DND-41 (cell line): ENCODE results near the gene TM9SF3.

ENCODE experiments used
- ATAC-seq: fragments of 200-7000 bp; cut with Tn5 transposase; 3 replicates; pipeline ENCODE4 v1.9.1; 2021; ENCODE audit warnings: low read depth; ENCODE audit not compliant: insufficient read depth
- DNase-seq: peaks from one replicate; pipeline ENCODE4 v3.0.0-alpha.2; 2020
- H2AFZ ChIP-seq: 2 replicates; pipeline ENCODE4 v1.6.0; 2012; ENCODE audit warnings: low read depth, low read length
- H3K27ac ChIP-seq: 2 replicates; pipeline ENCODE4 v1.5.1; 2012; ENCODE audit warnings: low read length, inconsistent platforms
- H3K27me3 ChIP-seq: fragments of 200-600 bp; sonication (generic); 2 replicates; pipeline ENCODE4 v1.6.0; 2012; ENCODE audit warnings: low read length, mild to moderate bottlenecking, inconsistent platforms; ENCODE audit not compliant: insufficient read depth, poor library complexity
- H3K36me3 ChIP-seq: 2 replicates; pipeline ENCODE4 v1.5.1; 2012; ENCODE audit warnings: low read length, inconsistent platforms; ENCODE audit not compliant: insufficient read depth
- H3K4me1 ChIP-seq: 2 replicates; pipeline ENCODE4 v1.5.1; 2012; ENCODE audit warnings: mild to moderate bottlenecking, low read length; ENCODE audit not compliant: insufficient read depth
- H3K4me2 ChIP-seq: 2 replicates; pipeline ENCODE4 v1.6.0; 2012; ENCODE audit warnings: mild to moderate bottlenecking, moderate library complexity, low read length, inconsistent platforms; ENCODE audit not compliant: insufficient read depth
- H3K4me3 ChIP-seq, 2 experiments: fragments of 200-600 bp in 1 of 2; shearing (Covaris generic) in 1 of 2; 2 replicates each; pipeline ENCODE4 v1.5.1; 2012 to 2016; ENCODE audit warnings: inconsistent platforms in 2 of 2, low read length in 2 of 2, mild to moderate bottlenecking in 2 of 2, low read depth in 1 of 2, moderate library complexity in 1 of 2
- H3K79me2 ChIP-seq: 2 replicates; pipeline ENCODE4 v1.6.0; 2012; ENCODE audit warnings: low read length, inconsistent platforms; ENCODE audit not compliant: insufficient read depth
- H3K9ac ChIP-seq: 2 replicates; pipeline ENCODE4 v1.6.0; 2012; ENCODE audit warnings: low read depth, mild to moderate bottlenecking, inconsistent platforms, low read length, moderate library complexity
- H3K9me3 ChIP-seq: 2 replicates; pipeline ENCODE4 v1.5.1; 2012; ENCODE audit warnings: low read length, moderate library complexity, mild to moderate bottlenecking, inconsistent platforms; ENCODE audit not compliant: insufficient read depth, severe bottlenecking
- H4K20me1 ChIP-seq: 2 replicates; pipeline ENCODE4 v1.6.0; 2012; ENCODE audit warnings: low read length; ENCODE audit not compliant: insufficient read depth
- EZH2 ChIP-seq: IDR thresholded peaks from 3 replicates; pipeline ENCODE4 v1.6.1; 2012; ENCODE audit warnings: borderline replicate concordance, low read depth, mild to moderate bottlenecking, moderate library complexity, low read length, inconsistent platforms; ENCODE audit not compliant: severe bottlenecking
- TF ChIP-seq, protein P1 (sequence below): IDR thresholded peaks from 2 replicates; pipeline ENCODE4 v1.5.1; 2012; ENCODE audit warnings: borderline replicate concordance, low read length, moderate library complexity, mild to moderate bottlenecking; ENCODE audit not compliant: poor library complexity, severe bottlenecking; ENCODE audit errors: extremely low read depth

The TM9SF3 gene

DNA sequence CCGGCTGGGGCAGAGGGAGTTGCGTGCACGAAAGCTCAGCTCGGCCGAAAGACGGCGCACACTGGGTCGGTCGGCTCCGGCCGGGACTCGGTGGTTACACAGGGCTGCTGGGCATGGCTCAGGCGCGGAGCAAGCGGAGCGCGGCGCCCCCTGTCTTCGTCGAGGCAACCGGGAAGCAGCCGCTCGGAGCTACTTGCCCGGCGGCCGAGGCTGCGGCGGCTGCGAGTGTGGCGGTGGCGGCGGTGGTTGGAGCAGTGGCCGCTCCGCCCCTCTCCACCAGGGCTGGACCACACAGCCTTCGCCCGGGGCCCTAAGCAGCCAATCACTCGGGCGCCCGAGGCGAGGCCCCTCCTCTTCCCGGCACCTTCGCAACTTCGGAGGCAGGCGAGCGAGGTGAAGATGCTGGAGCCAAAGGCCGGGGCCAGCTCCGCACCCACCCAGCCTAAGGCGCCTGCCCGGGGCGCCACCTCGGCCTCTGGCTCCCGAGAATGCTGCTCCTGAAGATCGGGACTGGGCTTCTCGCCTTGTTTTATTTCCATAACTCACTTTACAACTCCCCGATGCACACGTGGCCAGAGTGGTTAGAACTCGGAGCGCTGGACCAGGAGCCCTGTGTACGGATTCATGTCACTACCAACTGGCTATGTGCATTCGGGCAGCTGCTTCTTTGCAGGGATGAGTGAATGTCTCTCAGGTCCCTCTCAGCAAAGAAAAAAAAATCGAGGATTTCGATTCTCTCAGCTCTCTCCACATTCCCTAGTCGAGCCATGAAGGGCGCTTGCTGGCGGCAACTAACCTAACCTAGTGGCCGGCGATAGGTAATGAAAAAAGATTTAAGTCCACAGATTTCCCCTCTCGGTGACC, 72.9 kb downstream of the TM9SF3 start, which contains the start of gene TLL2:
TSS of gene TLL2 (minus strand) at position 229 of the 864 bp plus-strand sequence. CDS start 241 bp downstream, outside the sequence.
- DNase-seq = peak; percentile 62

DNA sequence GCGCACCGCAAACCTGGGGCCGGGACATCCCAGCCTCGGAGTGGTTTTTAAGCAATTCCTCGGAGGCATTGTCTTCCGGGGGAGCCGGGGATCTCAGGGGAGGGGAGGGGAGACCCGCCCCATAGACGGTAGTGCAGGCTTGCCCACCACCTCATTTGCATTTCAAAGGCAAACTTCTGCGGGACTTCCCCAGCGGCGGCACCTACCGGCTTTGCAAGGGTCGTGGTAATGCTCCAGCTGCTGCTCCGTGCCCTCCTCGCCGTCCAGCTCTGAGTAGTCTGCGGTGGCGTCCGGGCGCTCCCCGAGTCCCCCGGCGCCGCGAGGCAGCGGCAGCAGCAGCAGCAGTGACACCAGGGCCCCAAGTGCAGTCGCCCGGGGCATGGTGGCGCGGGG, 73.5 kb downstream of the TM9SF3 start:
- H3K27me3 ChIP-seq = peaks cover 50% of the 10 kb centered on the region
- ATAC-seq (peak; percentile 85), DNase-seq (peak; percentile 83)
- H3K9me3 ChIP-seq = no peaks in the 10 kb centered on the region
- H3K4me3 ChIP-seq = peak overlapping the region; percentile 8 to 55; a peak in 3 of 4 replicates
- H3K79me2 ChIP-seq = no peaks in the 10 kb centered on the region
- peak overlapping the region; percentile 90 for H3K4me2 ChIP-seq
- H3K27ac ChIP-seq = no peak overlapping the region
- peaks cover 20% of the 10 kb centered on the region for H3K4me1 ChIP-seq
- no peaks in the 10 kb centered on the region for H3K36me3 ChIP-seq
- peaks cover 50% of the 10 kb centered on the region for H4K20me1 ChIP-seq
- TF ChIP-seq EZH2 = no peak
- TF ChIP-seq, protein P1, sequence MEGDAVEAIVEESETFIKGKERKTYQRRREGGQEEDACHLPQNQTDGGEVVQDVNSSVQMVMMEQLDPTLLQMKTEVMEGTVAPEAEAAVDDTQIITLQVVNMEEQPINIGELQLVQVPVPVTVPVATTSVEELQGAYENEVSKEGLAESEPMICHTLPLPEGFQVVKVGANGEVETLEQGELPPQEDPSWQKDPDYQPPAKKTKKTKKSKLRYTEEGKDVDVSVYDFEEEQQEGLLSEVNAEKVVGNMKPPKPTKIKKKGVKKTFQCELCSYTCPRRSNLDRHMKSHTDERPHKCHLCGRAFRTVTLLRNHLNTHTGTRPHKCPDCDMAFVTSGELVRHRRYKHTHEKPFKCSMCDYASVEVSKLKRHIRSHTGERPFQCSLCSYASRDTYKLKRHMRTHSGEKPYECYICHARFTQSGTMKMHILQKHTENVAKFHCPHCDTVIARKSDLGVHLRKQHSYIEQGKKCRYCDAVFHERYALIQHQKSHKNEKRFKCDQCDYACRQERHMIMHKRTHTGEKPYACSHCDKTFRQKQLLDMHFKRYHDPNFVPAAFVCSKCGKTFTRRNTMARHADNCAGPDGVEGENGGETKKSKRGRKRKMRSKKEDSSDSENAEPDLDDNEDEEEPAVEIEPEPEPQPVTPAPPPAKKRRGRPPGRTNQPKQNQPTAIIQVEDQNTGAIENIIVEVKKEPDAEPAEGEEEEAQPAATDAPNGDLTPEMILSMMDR = no peak
- peak overlapping the region; percentile 39; the same call in 1 of the 2 replicates for H3K9ac ChIP-seq
- peak overlapping the region; percentile 52; the same call in 1 of the 2 replicates for H2AFZ ChIP-seq

More for the DNA sequence above, 72.9 kb downstream of the TM9SF3 start, which contains the start of gene TLL2:
- Histone ChIP-seq H3K9ac (peak within 1 kb of the TSS; percentile 39), H3K79me2 (no peaks in the 10 kb centered on the region), H3K9me3 (no peaks in the 10 kb centered on the region), H3K27ac (no peak within 1 kb of the TSS), H4K20me1 (peaks cover 50% of the 10 kb centered on the region), H3K4me3 (peak within 1 kb of the TSS; percentile 8 to 55; a peak in 3 of 4 replicates), H3K4me1 (peaks cover 20% of the 10 kb centered on the region), H3K4me2 (peak within 1 kb of the TSS; percentile 90), H3K36me3 (no peaks in the 10 kb centered on the region), H3K27me3 (peaks cover 50% of the 10 kb centered on the region), H2AFZ (peak within 1 kb of the TSS; percentile 52; the same call in 1 of the 2 replicates)
- ATAC-seq = peak; percentile 73
- TF ChIP-seq, protein P1 = peak; percentile 57
- peak; percentile 90 for TF ChIP-seq EZH2

DNA sequence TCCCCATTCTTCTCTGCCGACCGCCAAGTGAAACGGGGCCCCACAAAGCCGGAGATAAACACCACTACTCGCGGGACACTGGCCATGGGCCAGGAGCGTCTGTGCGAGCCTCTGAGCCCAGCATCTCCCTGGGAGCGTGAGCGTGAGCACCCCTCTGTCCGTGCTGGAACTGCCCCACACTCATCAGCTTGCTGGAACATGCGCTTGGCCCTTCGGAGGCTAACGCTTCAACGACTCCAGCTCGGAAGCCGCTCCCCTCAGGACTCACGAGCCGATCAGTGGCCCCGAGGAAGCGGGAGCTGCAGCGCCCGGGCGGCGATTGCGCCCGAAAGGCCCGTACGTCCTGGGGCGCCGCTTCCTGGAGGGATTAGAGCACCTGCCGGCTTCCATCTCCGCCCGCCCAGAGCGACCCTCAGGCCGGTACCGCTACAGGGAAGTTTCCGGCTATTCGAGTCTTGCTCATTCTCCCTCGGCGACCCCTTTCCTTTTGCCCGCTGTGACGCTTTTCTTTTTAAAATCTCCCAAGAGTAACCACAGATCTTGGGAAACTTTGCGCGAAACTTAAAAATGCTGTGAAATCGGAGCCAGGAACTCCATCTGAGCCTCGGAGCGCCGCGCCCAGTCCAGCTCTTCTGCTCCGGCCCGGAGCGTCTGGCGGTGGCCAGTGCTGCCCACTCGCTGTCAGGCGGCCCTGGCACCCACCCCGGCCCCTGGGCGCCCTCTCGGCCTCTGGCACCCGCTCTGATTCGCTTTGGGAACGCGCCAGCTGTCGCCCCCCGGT, 74.1 kb downstream of the TM9SF3 start:
- ATAC-seq (no peak), DNase-seq (no peak)
- H3K4me2 ChIP-seq = peak overlapping the region; percentile 90
- TF ChIP-seq, protein P1 = no peak
- no peak for TF ChIP-seq EZH2
- no peaks in the 10 kb centered on the region for H3K79me2 ChIP-seq
- H3K36me3 ChIP-seq = no peaks in the 10 kb centered on the region
- peaks cover 20% of the 10 kb centered on the region for H3K4me1 ChIP-seq
- H4K20me1 ChIP-seq = peaks cover 50% of the 10 kb centered on the region
- no peak overlapping the region; the same call in 1 of the 2 replicates for H2AFZ ChIP-seq
- H3K27ac ChIP-seq = no peak overlapping the region
- peak overlapping the region in 1 of 2 experiments; percentile 55; a peak in 3 of 4 replicates for H3K4me3 ChIP-seq
- H3K9ac ChIP-seq = peak overlapping the region; percentile 39; the same call in 1 of the 2 replicates
- no peaks in the 10 kb centered on the region for H3K9me3 ChIP-seq
- peaks cover 51% of the 10 kb centered on the region for H3K27me3 ChIP-seq
